Measurements from ENCODE around the gene ANKS3.

ANKS3 gene

GRCh38 chr16:4684058-4684715 is 49.9 kb downstream of the ANKS3 start:
- no peak for DNase-seq (ENCODE audit: low read depth)
- H3K4me3 ChIP-seq (ENCODE audit: low read depth, low read length): no peak overlapping the region
- no peak for TF ChIP-seq CTCF (conservative IDR thresholded peaks at IDR 0.05; ENCODE audit: low read depth, low read length)

- no peak for TF ChIP-seq CTCF (conservative IDR thresholded peaks at IDR 0.05; ENCODE audit: low read depth, low read length)
These were observed 50.6 kb downstream of the ANKS3 start for GRCh38 chr16:4683255-4684057.

GRCh38 chr16:4682616-4683254 is 51.3 kb downstream of the ANKS3 start:
- no peak overlapping the region for H3K4me3 ChIP-seq (ENCODE audit: low read depth, low read length)
- DNase-seq (ENCODE audit: low read depth): peak; percentile 41
- peak; percentile 60 for TF ChIP-seq CTCF (conservative IDR thresholded peaks at IDR 0.05; ENCODE audit: low read depth, low read length)

More at GRCh38 chr16:4683255-4684057, 50.6 kb downstream of the ANKS3 start:
- no peak for DNase-seq (ENCODE audit: low read depth)
- H3K4me3 ChIP-seq (ENCODE audit: low read depth, low read length): no peak overlapping the region

GRCh38 chr16:4682084-4682591 is 51.9 kb downstream of the ANKS3 start:
- no peak for TF ChIP-seq CTCF (conservative IDR thresholded peaks at IDR 0.05; ENCODE audit: low read depth, low read length)
- H3K4me3 ChIP-seq (ENCODE audit: low read depth, low read length): no peak overlapping the region
- no peak for DNase-seq (ENCODE audit: low read depth)

GRCh38 chr16:4681471-4682083 is 52.5 kb downstream of the ANKS3 start:
- no peak for TF ChIP-seq CTCF (conservative IDR thresholded peaks at IDR 0.05; ENCODE audit: low read depth, low read length)
- no peak overlapping the region for H3K4me3 ChIP-seq (ENCODE audit: low read depth, low read length)
- DNase-seq (ENCODE audit: low read depth): no peak

GRCh38 chr16:4680673-4681470 is 53.2 kb downstream of the ANKS3 start:
- DNase-seq (ENCODE audit: low read depth): no peak
- TF ChIP-seq CTCF (conservative IDR thresholded peaks at IDR 0.05; ENCODE audit: low read depth, low read length): no peak
- H3K4me3 ChIP-seq (ENCODE audit: low read depth, low read length): no peak overlapping the region
